Caco-2 (cell line): ENCODE data around the gene UBTD2. TPM values are rescaled to one million over a fixed set of nuclear protein-coding genes. Genes with fewer than 3 reads are reported as not detected.
"Not testable (repeated sequence)": the region's sequence is repeated elsewhere in the genome, so short reads cannot be mapped to it uniquely, and the experiment has no call there.

ENCODE experiments used
- BruUV-seq: library from RNA; stranded (reverse); fragments of 400-500 nt; replicated peaks from 2 replicates; lab custom pipeline; 2021; lab: Mats Ljungman, UMichigan
- CTCF ChIA-PET: fragments of 300-600 bp; sonication (Branson Sonifier 250); formaldehyde crosslinking; loops from one replicate; lab custom pipeline; 2022; ENCODE audit warnings: antibody characterized with exemption; lab: Charles Lee
- POLR2A ChIA-PET: fragments of 300-600 bp; sonication (Branson Sonifier 250); formaldehyde crosslinking; loops from one replicate; lab custom pipeline; 2022; ENCODE audit warnings: antibody characterized with exemption; lab: Charles Lee
- DNase-seq, 2 experiments: peaks; one replicate each; pipeline versions ENCODE4 v3.0.0 to v3.0.0-alpha.2; 2020 to 2022
- H3K27me3 ChIP-seq: replicated peaks from 2 replicates; pipeline ENCODE4 v1.6.0; 2011; ENCODE audit warnings: low read length; ENCODE audit not compliant: control insufficient read depth, insufficient read depth
- H3K36me3 ChIP-seq: 2 replicates; pipeline ENCODE4 v1.5.1; 2011; ENCODE audit warnings: low read length; ENCODE audit not compliant: control insufficient read depth, insufficient read depth
- H3K4me1 ChIP-seq: fragments of 250-450 bp; sonication (Bioruptor Pico); 2 replicates; pipeline ENCODE4 v1.5.1; 2020; ENCODE audit warnings: mild to moderate bottlenecking
- H3K4me3 ChIP-seq: 2 replicates; pipeline ENCODE4 v1.5.1; 2011; ENCODE audit warnings: low read depth, mild to moderate bottlenecking, control low read depth, low read length
- H3K9me3 ChIP-seq: fragments of 250-450 bp; sonication (Bioruptor Pico); 2 replicates; pipeline ENCODE4 v1.5.1; 2020; ENCODE audit warnings: mild to moderate bottlenecking, moderate library complexity
- H3K27ac Mint-ChIP-seq: one replicate; pipeline ENCODE4 v1.8.0; 2022; ENCODE audit warnings: mixed read lengths; ENCODE audit not compliant: unreplicated experiment
- H3K27me3 Mint-ChIP-seq: one replicate; pipeline ENCODE4 v1.8.0; 2022; ENCODE audit warnings: mixed read lengths; ENCODE audit not compliant: insufficient read depth, unreplicated experiment
- H3K36me3 Mint-ChIP-seq: one replicate; pipeline ENCODE4 v1.8.0; 2022; ENCODE audit warnings: mild to moderate bottlenecking, mixed read lengths; ENCODE audit not compliant: insufficient read depth, unreplicated experiment
- H3K4me1 Mint-ChIP-seq: one replicate; pipeline ENCODE4 v1.8.0; 2022; ENCODE audit warnings: low read depth, mixed read lengths; ENCODE audit not compliant: unreplicated experiment
- H3K4me3 Mint-ChIP-seq: one replicate; pipeline ENCODE4 v1.8.0; 2022; ENCODE audit warnings: mild to moderate bottlenecking, moderate library complexity, mixed read lengths; ENCODE audit not compliant: unreplicated experiment
- H3K9me3 Mint-ChIP-seq: one replicate; pipeline ENCODE4 v1.8.0; 2022; ENCODE audit warnings: mixed read lengths; ENCODE audit not compliant: unreplicated experiment
- CTCF ChIP-seq, 2 experiments: fragments of 200-600 bp in 1 of 2; IDR thresholded peaks; 1 replicate in 1 of 2; 2 replicates in 1 of 2; pipeline versions ENCODE4 v1.5.1 to v1.8.0; 2011 to 2022; ENCODE audit warnings: antibody characterized with exemption in 1 of 2, control low read depth in 1 of 2, inconsistent platforms in 1 of 2, low read depth in 1 of 2, low read length in 1 of 2, mild to moderate bottlenecking in 1 of 2, moderate library complexity in 1 of 2; ENCODE audit not compliant: insufficient read depth in 1 of 2, severe bottlenecking in 1 of 2, unreplicated experiment in 1 of 2
- intact Hi-C: fragments of 100-400 bp; cut with micrococcal nuclease; formaldehyde crosslinking; loops from one replicate; pipeline ENCODE4 v1.10.0; 2022; ENCODE audit not compliant: unreplicated experiment
- total RNA-seq: library from RNA; stranded (reverse); gene quantifications from 2 replicates; pipeline ENCODE4 v1.2.3, GENCODE V29; 2022

UBTD2 gene
- total RNA-seq, 1 experiment from 2014 or later = 32.4 TPM

- Histone ChIP-seq H3K36me3 (no peaks in the 10 kb centered on the region), H3K4me3 (no peak overlapping the region), H3K27me3 (no peaks in the 10 kb centered on the region), H3K4me1 (no peaks in the 10 kb centered on the region), H3K9me3 (no peaks in the 10 kb centered on the region)
- Mint-ChIP-seq H3K4me1 (no peaks in the 10 kb centered on the region), H3K27me3 (no peaks in the 10 kb centered on the region), H3K4me3 (no peak overlapping the region), H3K36me3 (no peaks in the 10 kb centered on the region), H3K27ac (no peak overlapping the region), H3K9me3 (no peaks in the 10 kb centered on the region)
- CTCF ChIA-PET = interaction anchor here (0.6 to 1.6 kb wide), 5 partner anchors 21 to 198 kb away, joined by 3 to 7 read pairs (median 3); no protein-coding TSS in a partner anchor
- POLR2A ChIA-PET = no interaction called here
- no TSS peak for BruUV-seq
- DNase-seq = no peak
- intact Hi-C loops = loop anchor here (1.0 kb wide), 2 partner anchors 187 to 382 kb away; no protein-coding TSS in a partner anchor
- TF ChIP-seq CTCF (IDR thresholded peaks at IDR 0.05; ENCODE audit: insufficient read depth in 1 of 2, low read depth in 1 of 2, low read length in 1 of 2, severe bottlenecking in 1 of 2, unreplicated experiment in 1 of 2) = no peak
Observed at GRCh38 chr5:172293745-172294342, 10.3 kb upstream of the UBTD2 start.

DNA sequence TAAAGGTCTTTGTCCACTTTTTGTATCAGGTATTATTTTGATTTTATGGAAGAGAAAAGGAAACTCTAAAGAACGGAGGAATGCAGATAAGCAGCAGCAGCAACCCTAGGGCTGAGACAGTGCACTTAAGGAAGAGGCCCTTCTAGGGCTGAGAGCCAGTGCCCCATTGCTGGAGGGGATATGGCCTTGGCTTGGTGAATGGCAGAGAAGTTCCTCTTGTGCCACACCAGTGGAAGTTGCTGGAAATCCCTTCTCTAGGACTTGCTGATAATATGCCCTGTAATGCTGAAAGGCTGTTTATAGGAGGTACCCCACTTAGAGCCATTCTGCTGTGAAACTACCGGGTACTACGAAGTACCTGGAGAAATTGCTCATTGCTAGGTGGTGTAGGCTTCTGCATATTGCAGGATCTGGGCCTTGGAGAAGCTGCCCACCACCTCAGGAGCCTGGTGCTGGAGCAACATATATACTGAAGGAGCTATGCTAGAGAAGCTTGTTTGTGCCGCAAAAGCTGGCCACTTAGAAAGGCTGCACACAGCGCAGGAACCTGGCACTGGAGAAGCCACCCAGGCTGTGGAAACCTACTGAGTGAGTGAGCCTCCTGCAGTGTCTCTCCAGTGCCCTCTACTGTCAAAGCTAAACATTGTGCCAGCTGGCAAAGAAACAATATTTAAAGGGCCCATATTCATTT lies 9.6 kb upstream of the UBTD2 start:
- ChIA-PET CTCF (interaction anchor here (0.6 to 1.6 kb wide), 5 partner anchors 21 to 197 kb away, joined by 3 to 7 read pairs (median 3); no protein-coding TSS in a partner anchor), POLR2A (no interaction called here)
- intact Hi-C loops = loop anchor here (1.0 kb wide), 2 partner anchors 186 to 381 kb away; no protein-coding TSS in a partner anchor
- Histone ChIP-seq H3K4me1 (no peaks in the 10 kb centered on the region), H3K27me3 (no peaks in the 10 kb centered on the region), H3K4me3 (no peak overlapping the region), H3K9me3 (no peaks in the 10 kb centered on the region), H3K36me3 (no peaks in the 10 kb centered on the region)
- H3K36me3 Mint-ChIP-seq = no peaks in the 10 kb centered on the region
- TF ChIP-seq CTCF (IDR thresholded peaks at IDR 0.05; ENCODE audit: insufficient read depth in 1 of 2, low read depth in 1 of 2, low read length in 1 of 2, severe bottlenecking in 1 of 2, unreplicated experiment in 1 of 2) = peak; percentile 87 to 88
- no peaks in the 10 kb centered on the region for H3K9me3 Mint-ChIP-seq
- H3K4me1 Mint-ChIP-seq = no peaks in the 10 kb centered on the region
- peak; percentile 67 to 73 for DNase-seq
- H3K27ac Mint-ChIP-seq = no peak overlapping the region
- no peak overlapping the region for H3K4me3 Mint-ChIP-seq
- BruUV-seq = no TSS peak
- no peaks in the 10 kb centered on the region for H3K27me3 Mint-ChIP-seq

GRCh38 chr5:172291837-172292236 lies 8.3 kb upstream of the UBTD2 start:
- H3K27ac Mint-ChIP-seq, BruUV-seq, H3K27me3 ChIP-seq, H3K4me1 ChIP-seq, H3K4me3 Mint-ChIP-seq, H3K4me3 ChIP-seq, H3K36me3 ChIP-seq, H3K36me3 Mint-ChIP-seq, intact Hi-C loops, DNase-seq, H3K9me3 Mint-ChIP-seq, H3K4me1 Mint-ChIP-seq, POLR2A ChIA-PET, H3K9me3 ChIP-seq, H3K27me3 Mint-ChIP-seq: not testable (repeated sequence)
- CTCF ChIA-PET = interaction anchor here (0.6 kb wide), 1 partner anchor 66 kb away, joined by 3 read pairs; no protein-coding TSS in a partner anchor
